GM10847 (cell line): ENCODE results near the gene RPS14.

Experiments
- POLR2A ChIP-seq: IDR thresholded peaks from 2 replicates; pipeline ENCODE4 v1.6.1; 2011; ENCODE audit not compliant: insufficient read length; ENCODE audit errors: extremely low read depth

The RPS14 gene

DNA sequence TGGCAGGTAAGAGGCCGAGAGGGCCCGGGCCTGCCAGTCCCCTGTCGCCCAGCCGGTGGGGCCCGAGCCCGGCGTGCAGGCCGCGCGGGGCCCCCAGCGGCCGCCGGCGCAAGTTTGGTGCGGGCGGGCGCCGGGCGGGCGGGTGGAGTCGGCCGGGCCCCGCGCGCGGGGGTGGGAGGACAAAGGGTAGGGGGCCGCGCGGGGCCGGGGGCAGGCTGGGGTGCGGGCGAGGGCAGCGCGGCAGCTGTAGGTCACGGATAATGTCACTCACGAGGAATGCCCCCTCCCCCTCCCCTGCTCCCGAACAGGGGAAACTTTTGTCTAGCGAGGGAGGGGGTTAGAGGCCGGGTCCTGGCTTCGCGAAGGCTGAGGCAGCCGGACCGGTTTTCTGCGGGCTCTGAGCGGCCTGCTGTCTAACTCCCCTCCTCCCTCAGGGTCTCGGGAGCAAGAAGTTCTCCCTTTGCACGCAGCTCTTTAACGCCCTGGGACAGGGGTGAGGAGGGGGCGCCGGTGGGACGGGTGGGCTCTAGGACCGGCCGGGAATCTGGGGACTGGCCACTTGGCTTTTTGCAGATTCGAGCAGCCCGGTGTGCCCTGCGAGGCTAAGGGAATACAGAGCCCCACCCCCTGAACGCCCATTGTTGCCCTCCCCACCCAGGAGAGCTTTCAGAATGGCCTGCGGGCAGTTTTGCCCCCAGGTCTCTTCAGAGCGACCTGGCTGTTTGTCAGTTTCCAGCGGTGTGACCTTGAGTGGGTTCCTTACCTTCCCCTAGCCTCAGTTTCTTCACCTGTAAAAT lies 37.1 kb upstream of the RPS14 start:
- TF ChIP-seq POLR2A = no peak

DNA sequence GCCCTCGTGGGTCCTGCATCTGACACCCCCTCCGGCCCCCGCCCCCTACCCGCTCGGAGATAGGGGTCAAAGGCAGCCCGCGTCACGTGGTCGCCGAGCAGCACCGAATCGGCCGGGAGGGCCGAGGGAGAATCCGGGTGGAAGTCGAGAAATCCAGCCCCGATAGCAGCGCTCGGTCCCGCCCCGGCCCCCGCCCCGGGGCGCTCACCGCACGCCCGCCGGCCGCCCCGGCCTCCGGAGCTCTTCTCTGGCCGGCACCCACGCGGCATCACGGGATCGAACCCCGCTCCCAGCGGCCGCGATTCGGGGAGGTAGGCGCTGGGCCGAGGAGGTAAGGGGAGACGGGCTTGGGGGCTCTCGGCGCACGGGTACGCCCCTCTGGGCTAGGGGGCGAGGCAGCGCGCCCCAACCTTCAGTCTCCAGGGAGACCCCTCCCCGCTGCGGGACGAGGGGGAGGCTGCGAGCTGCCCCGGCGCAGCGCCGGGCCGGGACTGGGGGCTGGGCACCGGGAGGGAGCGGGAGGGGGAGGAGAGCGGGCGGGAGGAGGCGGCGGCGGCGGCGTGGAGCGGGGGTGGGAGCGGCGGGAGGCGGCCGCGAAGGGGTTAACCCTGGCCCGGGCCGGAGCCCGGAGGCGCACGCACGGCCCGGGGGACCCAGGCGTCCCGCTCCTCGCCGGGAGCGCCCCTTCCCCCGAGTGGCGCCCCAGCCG lies 36.3 kb upstream of the RPS14 start:
- no peak for TF ChIP-seq POLR2A

DNA sequence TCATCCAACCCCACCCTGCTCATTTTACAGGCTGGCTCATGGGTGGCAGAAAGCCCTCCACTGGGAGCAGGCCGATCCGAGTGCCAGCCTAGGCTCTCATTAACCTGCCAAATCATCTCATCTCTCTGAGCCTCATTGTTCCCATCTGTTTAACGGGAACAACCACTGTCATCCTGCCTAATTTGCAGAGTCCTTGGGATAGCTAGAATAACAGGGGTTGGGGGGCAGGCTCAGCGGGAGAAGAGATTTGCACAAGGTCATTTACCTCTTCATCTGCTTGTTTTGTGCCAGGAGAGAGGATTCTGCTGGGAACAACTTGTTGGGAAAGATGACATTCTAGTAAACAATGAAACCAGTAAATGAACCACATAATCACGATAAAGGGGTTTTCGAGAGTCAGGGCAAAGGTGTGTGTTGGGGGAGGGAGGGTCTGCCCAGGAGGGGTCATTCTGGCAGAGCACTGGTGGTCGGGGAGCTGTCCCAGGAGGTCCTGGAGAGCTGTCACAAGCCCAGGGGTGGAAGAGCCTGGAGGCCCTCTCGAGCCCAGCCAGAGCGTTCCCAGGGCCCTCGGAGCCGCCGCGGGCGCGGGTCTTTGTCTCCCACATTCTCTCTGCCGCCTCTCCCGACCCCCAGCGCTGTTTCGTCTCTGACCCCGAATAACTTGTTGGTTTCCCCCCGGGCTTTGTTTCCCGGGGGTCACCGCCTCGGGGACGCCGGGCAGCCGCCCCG lies 35.6 kb upstream of the RPS14 start:
- no peak for TF ChIP-seq POLR2A

DNA sequence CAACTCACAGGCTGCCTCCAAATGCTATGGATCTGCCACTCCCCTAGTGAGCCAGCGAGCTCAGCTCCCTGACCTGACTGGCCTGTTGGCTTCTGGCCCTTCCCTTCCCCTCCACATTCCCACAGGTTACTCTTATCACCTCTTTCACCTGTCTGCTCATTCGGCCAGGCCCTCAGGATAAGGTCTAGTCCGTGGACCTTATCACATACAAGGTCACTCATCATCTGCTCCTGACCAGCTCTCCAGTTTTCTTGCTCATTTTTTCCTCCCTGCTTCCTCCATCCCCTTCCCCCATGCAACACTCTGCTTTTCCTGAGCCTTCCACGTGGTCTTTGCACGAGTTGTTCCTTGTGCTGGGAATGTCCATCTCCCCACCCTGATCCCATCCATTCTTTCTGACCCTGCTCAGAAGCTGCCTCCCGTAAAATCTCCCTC lies 32.5 kb upstream of the RPS14 start:
- TF ChIP-seq POLR2A = no peak

DNA sequence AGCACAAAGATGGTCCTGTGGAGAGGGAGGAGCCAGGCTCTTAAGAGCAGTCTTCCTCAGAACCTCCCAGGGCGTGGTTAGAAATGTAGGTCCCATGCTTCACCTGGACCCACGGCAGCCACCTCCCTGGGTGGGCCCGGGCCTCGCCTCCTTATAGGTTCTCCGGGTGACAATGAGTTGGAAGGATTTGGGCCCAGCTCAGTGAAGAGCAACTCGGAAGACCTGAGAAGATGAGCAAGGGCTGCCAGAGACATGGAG lies 32.1 kb upstream of the RPS14 start:
- no peak for TF ChIP-seq POLR2A

DNA sequence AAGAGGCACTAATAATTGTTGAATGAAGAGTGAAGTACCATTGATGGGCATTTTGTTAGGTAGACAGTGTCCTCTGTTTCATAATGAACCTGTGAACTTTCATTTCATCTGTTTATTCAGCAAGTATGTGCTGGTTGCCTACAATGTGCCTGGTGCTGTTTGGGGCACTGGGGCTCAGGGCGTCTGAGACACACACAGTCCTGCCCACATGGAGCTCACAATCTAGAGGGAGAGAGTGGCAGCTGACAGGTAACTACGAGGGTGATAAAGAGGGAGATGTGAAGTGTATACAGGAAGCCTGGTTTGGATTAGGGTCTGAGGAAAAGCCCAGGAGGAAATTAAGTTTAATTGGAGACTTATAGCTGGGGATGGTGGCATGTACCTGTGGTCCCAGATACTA lies 29.9 kb upstream of the RPS14 start:
- no peak for TF ChIP-seq POLR2A

DNA sequence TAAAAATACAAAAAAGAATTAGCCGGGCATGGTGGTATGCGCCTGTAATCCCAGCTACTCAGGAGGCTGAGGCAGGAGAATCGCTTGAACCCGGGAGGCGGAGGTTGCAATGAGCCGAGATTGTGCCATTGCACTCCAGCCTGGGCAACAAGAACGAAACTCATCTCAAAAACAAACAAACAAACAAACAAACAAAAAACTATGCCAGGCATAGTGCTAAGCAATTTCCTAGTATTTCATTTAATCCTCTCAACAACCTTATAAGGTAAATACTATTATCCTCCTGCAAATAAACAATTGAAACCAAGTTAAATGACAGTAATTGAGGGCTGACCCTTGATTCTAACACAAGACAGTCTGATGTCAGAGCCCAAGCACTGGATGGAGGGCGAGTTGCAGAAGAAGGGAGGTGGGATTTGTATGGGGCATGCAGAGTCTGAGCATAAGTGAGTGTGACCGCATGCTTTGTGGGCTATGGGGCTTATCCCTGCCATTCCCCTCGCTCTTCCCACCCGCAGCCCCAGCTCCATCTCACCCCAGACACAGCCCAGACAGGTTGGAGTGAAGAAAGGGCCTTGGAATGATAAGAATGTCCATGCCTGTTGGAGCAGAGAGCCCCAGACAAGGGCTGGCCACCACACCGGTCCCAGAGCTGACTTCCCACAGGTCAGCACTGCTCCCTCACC lies 24.3 kb upstream of the RPS14 start:
- no peak for TF ChIP-seq POLR2A

DNA sequence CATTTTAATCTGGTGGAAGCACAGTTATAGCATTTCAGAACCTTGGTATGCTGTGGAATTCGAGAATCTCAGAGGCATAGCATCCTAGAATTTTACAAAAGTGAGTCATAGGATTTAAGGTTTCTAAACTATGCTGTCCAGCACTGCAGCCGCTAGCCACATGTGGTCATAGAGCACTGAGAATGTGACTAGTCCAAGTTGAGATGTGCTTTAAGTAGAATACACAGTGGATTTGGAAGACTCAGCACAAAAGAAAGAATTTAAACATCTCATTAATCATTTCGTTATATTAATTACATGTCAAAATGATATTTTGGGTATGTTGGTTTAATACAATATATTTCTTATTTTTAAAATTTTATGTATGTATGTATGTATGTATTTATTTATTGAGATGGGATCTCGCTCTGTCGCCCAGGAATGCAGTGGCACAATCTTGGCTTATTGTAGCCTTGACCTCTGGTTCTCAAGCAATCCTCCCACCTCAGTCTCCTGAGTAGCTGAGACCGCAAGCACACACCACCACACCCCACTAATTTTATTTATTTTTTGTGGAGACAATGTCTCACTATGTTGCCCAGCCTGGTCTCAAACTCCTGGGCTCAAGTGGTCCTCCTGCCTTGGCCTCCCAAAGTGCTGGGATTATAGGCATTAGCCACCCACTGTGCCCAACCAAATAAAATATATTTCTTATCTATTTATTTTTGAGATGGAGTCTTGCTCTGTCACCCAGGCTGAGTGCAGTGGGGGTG lies 20.4 kb upstream of the RPS14 start:
- TF ChIP-seq POLR2A = no peak

DNA sequence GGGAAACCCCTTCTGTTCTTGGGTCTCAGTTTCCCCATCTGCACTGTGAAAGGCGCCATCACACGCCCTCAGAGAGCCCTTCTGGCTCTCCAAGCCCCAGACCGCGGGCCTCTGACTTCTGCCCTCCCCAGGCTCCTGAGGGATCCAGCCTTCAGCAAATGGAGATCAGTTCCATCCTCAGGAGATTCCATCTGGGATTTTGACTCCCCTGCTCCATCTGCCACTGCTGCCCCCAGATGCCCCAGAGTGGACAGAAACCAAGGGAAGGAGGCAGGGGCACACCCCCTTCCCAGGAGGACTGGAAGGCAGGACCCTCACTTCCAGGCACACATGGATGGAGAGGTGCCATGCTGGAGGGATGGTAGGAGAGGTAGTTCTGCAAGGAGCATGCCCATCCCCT lies 18.7 kb upstream of the RPS14 start:
- TF ChIP-seq POLR2A = no peak

DNA sequence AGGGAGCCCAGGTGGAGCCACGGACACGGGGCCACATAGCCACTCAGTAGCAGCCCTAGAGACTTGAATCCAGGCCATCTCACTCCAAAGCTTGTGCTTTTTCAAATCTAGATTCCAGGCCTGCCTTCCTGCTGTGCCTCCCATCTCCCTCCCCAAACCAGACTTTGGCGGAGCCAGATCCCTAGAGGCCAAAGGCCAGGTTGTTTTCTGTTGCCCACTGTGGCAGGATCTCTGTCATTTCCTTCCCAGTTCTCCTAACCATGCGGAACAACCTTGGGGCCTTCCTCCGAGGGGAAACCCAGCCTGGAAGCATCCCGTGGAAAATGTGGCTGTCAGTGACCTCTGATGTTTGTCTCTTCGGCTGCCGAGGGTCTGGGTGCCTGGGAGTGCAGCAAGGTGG lies 16.4 kb upstream of the RPS14 start:
- no peak for TF ChIP-seq POLR2A

DNA sequence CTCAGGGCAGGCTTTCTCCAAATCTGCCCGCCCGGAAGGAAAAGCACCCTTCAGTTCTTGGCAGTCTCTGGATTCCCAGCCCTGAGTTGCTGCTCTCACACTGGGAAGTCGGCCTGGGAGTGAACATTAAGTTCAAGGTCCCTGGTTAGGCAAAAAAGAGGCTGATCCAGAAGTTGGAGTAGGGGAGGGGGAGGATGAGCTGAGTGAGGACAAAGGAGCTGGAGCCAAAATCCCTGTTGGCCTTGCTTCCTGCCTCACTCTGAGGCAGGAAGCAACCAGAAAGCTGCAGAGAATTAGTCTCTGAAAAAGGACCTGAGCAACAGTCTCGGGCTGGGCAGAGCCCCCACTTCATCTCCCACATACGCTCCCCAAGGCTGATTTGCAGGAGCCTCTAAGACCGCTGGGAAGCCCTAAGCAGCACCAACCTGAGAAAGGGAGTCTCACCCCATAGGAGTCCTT lies 15.0 kb upstream of the RPS14 start:
- no peak for TF ChIP-seq POLR2A

DNA sequence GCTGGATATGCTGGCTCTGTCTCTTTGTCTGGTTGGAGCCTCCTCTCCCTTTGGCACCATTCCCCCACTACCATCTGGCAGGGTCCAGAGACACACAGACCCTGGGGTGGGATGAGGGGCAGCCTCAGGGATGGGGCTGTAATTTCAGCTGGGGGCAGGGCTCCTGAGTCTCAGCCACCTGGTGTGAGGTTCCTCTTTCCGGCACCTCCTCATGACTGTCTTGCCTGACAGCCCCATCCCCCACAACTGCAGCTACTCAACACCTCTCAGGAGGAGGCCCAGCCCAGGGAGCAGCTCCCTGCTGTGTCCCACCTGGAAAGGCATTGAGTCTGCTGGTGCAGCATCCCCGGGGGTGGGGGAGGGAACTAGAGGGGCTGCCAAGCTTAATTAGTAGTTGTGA lies 11.7 kb upstream of the RPS14 start:
- no peak for TF ChIP-seq POLR2A

DNA sequence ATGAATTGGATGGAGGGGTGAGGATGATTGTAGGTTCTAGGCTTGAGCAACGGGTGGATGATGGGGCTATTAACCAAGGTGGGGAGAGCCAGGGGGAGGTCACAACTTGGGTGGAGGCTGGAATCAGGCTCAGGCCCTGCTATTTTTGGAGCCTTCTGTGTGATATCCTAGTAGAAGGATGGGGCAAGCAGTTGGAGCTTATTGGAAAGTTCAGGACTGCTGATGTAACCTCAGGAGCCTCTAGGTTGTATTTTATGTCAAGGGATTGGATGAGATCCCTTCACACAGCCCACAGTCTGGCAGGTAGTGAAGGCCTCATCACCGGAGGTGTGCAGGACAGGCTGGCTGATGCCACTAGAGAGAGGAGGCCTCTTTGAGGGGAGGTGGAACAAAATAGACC lies 11.2 kb upstream of the RPS14 start:
- no peak for TF ChIP-seq POLR2A

DNA sequence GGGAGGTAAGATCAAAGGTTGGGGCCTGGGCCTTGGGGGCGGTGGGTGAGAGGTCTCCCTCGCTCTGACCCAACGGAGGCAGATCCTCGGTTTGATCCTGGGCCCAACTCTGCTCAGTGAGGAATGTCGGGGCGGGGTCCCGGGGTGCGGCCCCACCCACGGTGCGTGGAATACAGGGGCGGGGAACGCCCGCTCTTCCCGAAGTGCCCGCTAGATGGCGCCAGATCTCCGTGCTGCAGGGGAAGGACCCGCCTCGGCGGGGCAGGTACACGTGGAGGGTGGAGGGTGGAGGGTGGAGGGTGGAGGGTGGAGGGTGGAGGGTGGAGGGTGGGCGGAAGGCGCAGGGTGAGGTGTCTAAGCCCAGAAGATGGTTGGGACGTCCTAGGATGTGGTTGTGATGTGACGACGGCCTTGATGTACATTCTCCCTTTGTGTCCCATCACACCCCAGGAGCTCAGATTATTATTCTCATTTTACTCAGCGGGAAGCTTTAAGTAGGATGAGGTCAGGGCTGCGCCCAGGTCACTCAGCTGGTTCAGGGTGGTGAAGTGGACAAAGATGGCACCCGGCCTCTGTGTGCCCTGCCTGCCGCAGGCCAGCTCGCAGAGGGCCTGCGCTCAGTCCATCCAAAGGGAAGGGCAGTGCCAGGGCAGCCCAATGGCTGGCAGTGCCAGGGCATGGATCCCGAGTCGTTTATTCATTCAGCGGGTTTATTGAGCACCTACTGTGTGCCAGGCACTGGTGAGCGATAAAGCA lies 9.4 kb upstream of the RPS14 start:
- TF ChIP-seq POLR2A = no peak

DNA sequence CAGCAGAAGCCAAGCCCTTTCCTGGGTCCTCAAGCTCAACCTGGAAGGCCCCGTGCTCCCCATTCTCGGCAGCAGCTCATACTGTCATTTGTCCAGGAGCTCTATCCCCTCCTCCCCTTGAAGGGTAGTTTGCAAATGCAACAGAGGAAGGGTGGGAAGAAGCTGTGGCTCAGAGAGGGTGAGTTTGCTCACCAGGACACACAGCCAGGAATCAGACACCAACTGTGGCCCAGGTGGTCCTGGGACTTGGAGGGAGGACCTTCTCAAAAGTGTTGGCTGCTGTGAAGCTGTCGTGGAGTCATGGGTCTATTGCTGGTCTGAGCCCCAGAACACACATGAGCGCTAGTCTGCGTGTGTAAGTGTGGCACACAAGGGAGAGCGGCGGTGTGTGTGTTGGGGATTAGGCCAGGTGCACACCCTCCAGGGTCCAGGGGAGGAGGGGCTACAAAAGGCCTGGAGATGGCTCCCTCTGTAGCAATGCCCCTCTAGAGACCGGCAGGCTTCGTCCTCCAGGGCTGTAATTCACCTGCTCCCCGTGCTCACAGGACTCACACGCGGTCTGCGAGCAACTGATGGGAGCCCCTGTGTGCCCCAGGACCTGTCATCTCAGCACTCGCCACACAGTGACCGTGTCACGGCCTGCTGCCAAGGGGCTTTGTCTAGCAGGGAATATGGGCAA lies 8.2 kb upstream of the RPS14 start:
- no peak for TF ChIP-seq POLR2A
